ENCODE measurements around the gene RHOF.

GRCh38 chr12:121802843-121803698, 9.6 kb upstream of the RHOF start:
- peak; percentile 48 for TF ChIP-seq PKNOX1 (IDR thresholded peaks at IDR 0.05)
- TF ChIP-seq SUZ12 (IDR thresholded peaks at IDR 0.05), result no peak
- TF ChIP-seq SP1 (IDR thresholded peaks at IDR 0.05), result no peak
- no peak for TF ChIP-seq ARNT (IDR thresholded peaks at IDR 0.05)
